AG04449 (cell line): ENCODE results near the gene SNX4.
"Not testable (repeated sequence)": the region's sequence is repeated elsewhere in the genome, so short reads cannot be mapped to it uniquely, and the experiment has no call there.

Source experiments
- CTCF ChIA-PET: fragments of 350-600 bp; formaldehyde crosslinking; extraction: SDS; loops from one replicate; lab custom pipeline; 2021; ENCODE audit warnings: antibody characterized with exemption; lab: Yijun Ruan, JAX
- POLR2A ChIA-PET: fragments of 400-600, 350-600 bp; formaldehyde crosslinking; extraction: SDS; loops from one replicate; lab custom pipeline; 2020; ENCODE audit warnings: antibody characterized with exemption, inconsistent platforms; lab: Yijun Ruan, JAX
- DNase-seq: peaks from one replicate; pipeline ENCODE4 v3.0.0-alpha.2; 2010; ENCODE audit warnings: low read depth, low spot score
- H3K4me3 ChIP-seq: 2 replicates; pipeline ENCODE4 v1.5.1; 2011; ENCODE audit warnings: low read depth, mild to moderate bottlenecking, control low read depth, low read length
- TF ChIP-seq, protein P1 (sequence below): IDR thresholded peaks from one replicate; pipeline ENCODE4 v1.5.1; 2011; ENCODE audit warnings: mild to moderate bottlenecking, moderate library complexity, low read length, control low read depth, inconsistent platforms; ENCODE audit not compliant: insufficient read depth; ENCODE audit errors: missing control alignments

SNX4 gene

DNA sequence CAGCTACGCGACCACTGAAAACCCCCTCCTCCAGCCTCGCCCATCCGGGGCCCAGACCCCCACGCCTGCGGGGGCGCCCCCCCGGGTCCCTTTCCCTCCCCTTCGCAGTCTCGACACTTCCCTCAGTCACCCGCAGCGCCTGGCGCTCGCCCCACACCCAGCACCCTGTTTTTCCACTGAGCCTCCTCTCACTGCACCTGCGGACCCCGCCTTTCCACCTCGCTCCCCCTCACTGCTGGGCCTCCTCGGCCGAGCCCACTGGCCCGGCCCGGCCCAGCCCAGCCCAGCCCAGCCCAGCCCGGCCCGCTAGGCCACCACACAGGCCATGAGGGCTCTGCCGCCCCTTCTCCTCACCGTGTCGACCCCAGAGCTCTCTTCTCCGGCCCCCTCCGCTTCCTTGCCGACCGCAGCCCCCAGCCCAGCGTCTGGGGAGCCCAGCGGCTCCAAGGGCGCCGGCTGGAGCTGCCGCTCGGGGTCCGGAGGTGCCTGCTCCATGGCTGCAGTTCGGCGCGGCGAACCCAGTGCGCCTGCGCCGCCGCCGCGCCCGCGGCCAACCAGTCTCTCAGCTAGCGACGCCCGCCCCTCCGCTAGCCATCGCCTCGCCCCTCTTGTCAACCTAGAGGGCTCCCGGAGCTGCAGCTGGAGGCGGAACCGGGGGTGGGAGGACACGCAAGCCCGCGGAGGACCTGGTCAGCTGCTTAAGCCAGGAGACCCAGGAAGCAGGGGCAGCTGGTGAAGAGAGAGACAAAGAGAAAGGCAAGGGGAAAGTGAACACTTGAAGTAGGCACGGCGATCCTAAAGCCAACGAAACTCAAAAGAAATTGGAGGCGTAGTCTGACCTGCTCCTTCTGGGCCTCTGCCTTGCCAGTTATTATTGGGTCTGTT, at the start of gene SNX4:
Gene SNX4 (minus strand): TSS at position 525 of the 885 bp plus-strand sequence. CDS start 30 bp downstream, at position 495.
- ChIA-PET POLR2A (no interaction called here), CTCF (interaction anchor here (1.4 to 2.0 kb wide), 3 partner anchors 13 to 66 kb away, joined by 7 read pairs; no protein-coding TSS in a partner anchor)
- DNase-seq, result peak; percentile 56
- TF ChIP-seq, protein P1, sequence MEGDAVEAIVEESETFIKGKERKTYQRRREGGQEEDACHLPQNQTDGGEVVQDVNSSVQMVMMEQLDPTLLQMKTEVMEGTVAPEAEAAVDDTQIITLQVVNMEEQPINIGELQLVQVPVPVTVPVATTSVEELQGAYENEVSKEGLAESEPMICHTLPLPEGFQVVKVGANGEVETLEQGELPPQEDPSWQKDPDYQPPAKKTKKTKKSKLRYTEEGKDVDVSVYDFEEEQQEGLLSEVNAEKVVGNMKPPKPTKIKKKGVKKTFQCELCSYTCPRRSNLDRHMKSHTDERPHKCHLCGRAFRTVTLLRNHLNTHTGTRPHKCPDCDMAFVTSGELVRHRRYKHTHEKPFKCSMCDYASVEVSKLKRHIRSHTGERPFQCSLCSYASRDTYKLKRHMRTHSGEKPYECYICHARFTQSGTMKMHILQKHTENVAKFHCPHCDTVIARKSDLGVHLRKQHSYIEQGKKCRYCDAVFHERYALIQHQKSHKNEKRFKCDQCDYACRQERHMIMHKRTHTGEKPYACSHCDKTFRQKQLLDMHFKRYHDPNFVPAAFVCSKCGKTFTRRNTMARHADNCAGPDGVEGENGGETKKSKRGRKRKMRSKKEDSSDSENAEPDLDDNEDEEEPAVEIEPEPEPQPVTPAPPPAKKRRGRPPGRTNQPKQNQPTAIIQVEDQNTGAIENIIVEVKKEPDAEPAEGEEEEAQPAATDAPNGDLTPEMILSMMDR, result no peak
- peak within 1 kb of the TSS; percentile 78 for H3K4me3 ChIP-seq

DNA sequence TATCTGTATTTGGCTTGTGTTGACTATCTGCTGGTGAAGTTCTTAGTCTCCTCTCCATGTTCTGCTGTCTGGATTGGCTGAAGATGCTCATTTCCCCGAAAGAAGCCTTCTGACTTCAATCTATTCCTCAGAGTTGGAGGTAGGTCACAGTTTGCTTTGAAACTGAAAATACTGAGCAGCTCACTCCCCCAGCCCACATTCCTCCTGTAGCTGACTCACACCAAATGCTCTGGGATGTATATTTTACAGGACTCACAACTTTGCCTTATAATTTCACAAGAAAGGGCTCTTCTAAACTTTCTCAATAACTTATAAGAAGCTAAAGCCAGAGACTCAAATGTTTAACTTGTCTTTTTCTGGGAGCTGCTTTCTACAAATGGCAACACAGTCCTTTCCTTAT, 36.3 kb upstream of the SNX4 start:
- H3K4me3 ChIP-seq, result no peak overlapping the region
- ChIA-PET POLR2A (interaction anchor here (0.8 kb wide), 1 partner anchor 75 kb away, joined by 3 read pairs; no protein-coding TSS in a partner anchor), CTCF (interaction anchor here (1.1 to 1.2 kb wide), 2 partner anchors 10 to 15 kb away, joined by 3 read pairs; no protein-coding TSS in a partner anchor)
- DNase-seq, result peak; percentile 26
- TF ChIP-seq, protein P1, result no peak

DNA sequence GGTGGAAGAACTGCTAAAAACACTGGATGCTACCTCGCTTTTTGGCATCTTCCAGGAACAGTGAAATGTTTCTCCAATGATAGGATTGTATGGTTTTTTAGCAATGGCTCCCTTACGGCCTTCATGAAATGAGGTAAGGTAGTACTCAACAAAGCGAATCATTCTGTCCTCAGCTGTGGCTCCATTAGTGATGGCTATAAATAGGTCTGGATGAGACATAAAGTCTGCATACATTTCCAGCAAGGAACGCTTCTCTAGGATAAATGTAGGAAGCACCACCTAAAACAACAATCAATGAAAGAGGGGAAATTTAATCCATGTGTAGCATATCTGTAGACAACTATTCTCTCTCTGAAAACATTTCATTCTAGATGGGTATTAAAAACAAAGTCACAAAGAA, 32.4 kb upstream of the SNX4 start:
- ChIA-PET POLR2A (no interaction called here), CTCF (no interaction called here)
- TF ChIP-seq, protein P1, result no peak
- H3K4me3 ChIP-seq, result no peak overlapping the region
- peak; percentile 37 for DNase-seq

DNA sequence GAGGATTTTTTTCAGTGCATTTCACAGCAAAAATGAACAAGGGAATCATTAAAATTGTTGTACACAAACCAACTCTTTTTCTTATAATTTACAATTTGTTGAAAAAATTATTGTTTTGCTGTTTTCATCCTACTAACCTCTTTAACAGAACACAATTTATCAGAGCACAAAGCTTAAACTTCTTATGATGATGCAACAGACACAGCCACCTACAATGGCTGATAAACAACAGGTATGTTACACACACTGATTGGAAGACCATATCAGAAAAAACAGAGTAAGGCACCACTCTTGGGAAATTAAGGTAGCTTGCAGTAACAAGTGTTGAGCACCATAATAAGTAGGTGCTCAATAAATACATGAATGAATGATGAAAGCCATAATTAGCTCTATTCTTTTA, 8.9 kb upstream of the SNX4 start:
- CTCF ChIA-PET, result interaction anchor here (0.5 kb wide), 1 partner anchor 27 kb away, joined by 3 read pairs; no protein-coding TSS in a partner anchor
- no peak for DNase-seq
- TF ChIP-seq, protein P1, result no peak
- no peak overlapping the region for H3K4me3 ChIP-seq
- POLR2A ChIA-PET, result no interaction called here

DNA sequence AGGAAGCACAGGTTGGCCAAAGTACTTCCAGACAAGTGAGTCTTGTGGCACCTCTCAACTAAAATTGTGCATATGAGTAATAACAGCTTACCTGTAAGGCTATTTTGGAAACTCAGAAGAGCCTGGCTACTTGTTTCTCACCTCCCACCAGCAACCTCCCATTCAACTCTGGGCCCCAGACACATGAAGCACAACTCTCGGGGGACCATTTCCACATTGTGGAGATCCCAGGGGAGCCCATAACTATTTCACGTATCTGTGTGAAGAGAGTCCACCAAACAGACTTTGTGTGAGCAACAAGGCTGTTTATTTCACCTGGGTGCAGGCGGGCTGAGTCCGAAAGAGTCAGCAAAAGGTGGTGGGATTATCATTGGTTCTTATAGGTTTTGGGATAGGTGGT, 5.2 kb upstream of the SNX4 start:
- ChIA-PET POLR2A (no interaction called here), CTCF (no interaction called here)
- TF ChIP-seq, protein P1, result no peak
- no peak for DNase-seq
- no peak overlapping the region for H3K4me3 ChIP-seq

DNA sequence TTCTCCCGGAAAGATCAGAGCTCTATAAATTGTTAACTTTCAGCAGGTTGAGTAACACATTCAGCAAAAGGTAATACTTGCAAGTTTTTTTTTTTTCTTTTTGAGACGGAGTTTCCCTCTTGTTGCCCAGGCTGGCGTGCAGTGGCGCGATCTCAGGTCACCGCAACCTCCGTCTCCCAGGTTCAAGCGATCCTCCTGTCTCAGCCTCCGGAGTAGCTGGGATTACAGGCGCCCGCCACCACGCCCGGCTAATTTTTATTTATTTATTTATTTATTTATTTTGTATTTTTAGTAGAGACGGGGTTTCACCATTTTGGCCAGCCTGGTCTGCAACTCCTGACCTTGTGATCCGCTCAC, 539 bp upstream of the SNX4 start:
- POLR2A ChIA-PET, DNase-seq: not testable (repeated sequence)
- CTCF ChIA-PET, result interaction anchor here (1.4 to 2.0 kb wide), 3 partner anchors 14 to 66 kb away, joined by 7 read pairs; no protein-coding TSS in a partner anchor
- H3K4me3 ChIP-seq, result peak overlapping the region; percentile 78
